Kidney epithelial cell (primary cell): ENCODE measurements around the gene FIGNL2. TPM values are rescaled to one million over a fixed set of nuclear protein-coding genes. Genes with fewer than 3 reads are reported as not detected.

Experiments
- DNase-seq: peaks from one replicate; pipeline ENCODE4 v3.0.0-alpha.2; 2010; ENCODE audit warnings: low read depth
- H3K27me3 ChIP-seq: 2 replicates; pipeline ENCODE4 v1.6.0; 2011; ENCODE audit warnings: low read length; ENCODE audit not compliant: control insufficient read depth, insufficient read depth
- H3K36me3 ChIP-seq: 2 replicates; pipeline ENCODE4 v1.5.1; 2011; ENCODE audit warnings: low read length; ENCODE audit not compliant: control insufficient read depth, insufficient read depth
- H3K4me3 ChIP-seq: 2 replicates; pipeline ENCODE4 v1.5.1; 2011; ENCODE audit warnings: low read depth, mild to moderate bottlenecking, control low read depth, low read length
- total RNA-seq: library from RNA; depleted of rRNA; stranded (reverse); fragments of >200 nt; gene quantifications from 2 replicates; pipeline ENCODE4 v1.2.3, GENCODE V29; 2015
- TF ChIP-seq, protein P1 (sequence below): IDR thresholded peaks from 2 replicates; pipeline ENCODE4 v1.5.1; 2011; ENCODE audit warnings: mild to moderate bottlenecking, moderate library complexity, low read length, control low read depth, inconsistent platforms; ENCODE audit not compliant: insufficient read depth, poor library complexity, severe bottlenecking

Gene FIGNL2
- total RNA-seq, 1 donor from 2014 or later, result 2.6 TPM

DNA sequence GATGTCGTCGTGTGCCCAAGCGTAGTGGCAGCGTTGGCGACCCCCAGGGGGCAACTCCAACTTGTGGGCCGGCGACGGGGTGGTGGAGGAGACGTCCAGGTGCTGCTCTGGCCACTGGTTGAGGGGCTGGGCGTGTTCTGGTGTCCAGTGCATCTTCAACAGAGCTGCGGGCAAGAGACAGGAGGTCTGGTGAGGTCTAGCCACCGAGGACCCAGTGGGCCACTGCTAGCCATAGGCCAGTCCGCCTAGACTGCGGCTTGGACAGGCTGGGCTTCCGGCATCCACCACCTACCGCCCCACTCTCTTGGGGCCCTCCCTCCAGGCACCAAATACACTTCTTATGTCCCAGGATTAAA lies 26.3 kb downstream of the FIGNL2 start:
- DNase-seq, result no peak
- no peaks in the 10 kb centered on the region for H3K36me3 ChIP-seq
- no peak overlapping the region for H3K4me3 ChIP-seq
- H3K27me3 ChIP-seq, result no peaks in the 10 kb centered on the region
- TF ChIP-seq, protein P1, sequence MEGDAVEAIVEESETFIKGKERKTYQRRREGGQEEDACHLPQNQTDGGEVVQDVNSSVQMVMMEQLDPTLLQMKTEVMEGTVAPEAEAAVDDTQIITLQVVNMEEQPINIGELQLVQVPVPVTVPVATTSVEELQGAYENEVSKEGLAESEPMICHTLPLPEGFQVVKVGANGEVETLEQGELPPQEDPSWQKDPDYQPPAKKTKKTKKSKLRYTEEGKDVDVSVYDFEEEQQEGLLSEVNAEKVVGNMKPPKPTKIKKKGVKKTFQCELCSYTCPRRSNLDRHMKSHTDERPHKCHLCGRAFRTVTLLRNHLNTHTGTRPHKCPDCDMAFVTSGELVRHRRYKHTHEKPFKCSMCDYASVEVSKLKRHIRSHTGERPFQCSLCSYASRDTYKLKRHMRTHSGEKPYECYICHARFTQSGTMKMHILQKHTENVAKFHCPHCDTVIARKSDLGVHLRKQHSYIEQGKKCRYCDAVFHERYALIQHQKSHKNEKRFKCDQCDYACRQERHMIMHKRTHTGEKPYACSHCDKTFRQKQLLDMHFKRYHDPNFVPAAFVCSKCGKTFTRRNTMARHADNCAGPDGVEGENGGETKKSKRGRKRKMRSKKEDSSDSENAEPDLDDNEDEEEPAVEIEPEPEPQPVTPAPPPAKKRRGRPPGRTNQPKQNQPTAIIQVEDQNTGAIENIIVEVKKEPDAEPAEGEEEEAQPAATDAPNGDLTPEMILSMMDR, result no peak

DNA sequence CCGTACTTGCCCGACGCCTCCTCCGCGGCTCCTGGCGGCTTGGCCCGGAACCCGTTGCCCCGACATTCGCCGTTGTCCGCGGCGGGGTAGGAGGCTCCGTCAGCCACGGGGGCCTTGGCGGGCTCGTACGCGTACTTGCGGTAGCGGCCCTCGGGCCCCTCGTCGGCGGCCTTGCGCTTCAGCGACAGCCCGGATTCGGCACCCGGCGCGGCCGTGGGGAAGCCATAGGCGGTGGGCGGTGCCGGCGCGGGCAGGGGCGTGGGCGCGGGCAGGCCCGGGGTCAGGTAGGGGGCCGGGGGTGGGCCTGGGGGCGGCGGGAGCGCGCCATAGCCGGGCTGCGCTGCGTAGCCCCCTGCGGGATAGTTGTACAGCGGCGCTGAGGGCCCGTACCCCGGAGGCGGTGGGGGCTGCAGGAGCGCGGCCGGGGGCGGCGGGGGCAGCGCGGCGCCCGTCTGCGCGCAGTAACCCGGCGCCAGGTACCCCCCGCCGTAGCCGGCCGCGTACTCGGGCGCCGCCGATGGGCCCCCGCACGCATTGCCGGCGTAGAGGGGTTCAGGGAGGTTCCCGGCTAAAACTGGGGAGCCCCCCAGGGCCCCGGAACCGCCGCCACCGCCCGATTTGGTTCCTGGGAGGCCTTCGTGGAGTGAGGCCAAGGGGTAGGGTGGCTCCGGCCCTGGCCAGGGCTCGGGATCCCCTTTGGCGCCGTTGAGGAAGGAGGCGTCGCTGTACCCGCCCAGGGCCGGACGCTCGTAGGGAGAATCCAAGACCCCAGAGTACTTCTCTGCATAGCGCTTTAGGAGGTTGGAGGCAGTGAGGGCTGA lies 26.9 kb downstream of the FIGNL2 start:
- Histone ChIP-seq H3K4me3 (peak overlapping the region; percentile 48), H3K27me3 (no peaks in the 10 kb centered on the region), H3K36me3 (no peaks in the 10 kb centered on the region)
- no peak for DNase-seq
- TF ChIP-seq, protein P1, result no peak

DNA sequence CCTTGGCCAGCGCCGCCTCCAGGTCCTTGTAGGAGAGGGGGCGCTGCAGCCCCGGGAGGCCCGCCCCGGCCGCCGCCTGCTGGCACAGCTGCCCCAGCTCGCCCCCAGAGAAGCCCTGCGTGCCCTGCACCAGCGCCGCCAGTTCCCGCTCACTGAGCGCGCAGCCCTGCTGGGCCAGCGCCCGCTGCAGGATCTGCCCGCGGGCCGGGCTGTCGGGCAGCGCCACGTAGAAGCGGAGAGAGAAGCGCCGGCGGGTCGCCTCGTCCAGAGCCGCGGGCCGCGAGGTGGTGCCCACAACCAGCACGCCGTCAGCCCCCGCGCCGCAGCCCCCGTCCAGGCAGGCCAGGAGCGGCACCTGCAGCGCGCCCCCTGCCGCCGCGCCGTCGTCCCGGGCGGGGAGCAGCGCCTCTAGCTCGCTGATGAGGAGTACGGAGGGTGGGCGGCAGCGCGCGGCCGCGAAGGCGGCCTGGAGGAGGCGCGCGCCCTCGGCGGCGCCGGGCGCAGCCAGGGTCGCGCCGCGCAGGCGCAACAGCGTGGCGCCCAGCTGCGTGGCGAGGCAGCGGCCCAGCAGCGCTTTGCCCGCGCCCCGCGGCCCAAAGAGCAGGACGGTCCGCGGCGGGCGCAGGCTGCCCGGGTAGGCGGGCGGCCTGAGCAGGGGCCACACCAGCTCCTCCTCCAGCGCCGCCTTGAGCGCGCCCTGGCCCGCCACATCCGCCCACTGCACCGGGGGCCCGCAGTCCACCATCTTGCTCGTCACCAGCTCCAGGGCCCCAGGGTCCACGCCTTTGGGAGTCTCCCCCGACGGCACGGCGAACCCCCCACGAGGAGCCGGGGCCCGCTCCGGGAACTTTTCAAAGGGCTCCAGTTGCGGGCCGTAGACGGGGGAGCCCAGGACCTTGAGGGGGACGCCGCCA lies 27.7 kb downstream of the FIGNL2 start:
- H3K27me3 ChIP-seq, result no peaks in the 10 kb centered on the region
- TF ChIP-seq, protein P1, result peak; percentile 16
- DNase-seq, result no peak
- no peaks in the 10 kb centered on the region for H3K36me3 ChIP-seq
- H3K4me3 ChIP-seq, result peak overlapping the region; percentile 48

DNA sequence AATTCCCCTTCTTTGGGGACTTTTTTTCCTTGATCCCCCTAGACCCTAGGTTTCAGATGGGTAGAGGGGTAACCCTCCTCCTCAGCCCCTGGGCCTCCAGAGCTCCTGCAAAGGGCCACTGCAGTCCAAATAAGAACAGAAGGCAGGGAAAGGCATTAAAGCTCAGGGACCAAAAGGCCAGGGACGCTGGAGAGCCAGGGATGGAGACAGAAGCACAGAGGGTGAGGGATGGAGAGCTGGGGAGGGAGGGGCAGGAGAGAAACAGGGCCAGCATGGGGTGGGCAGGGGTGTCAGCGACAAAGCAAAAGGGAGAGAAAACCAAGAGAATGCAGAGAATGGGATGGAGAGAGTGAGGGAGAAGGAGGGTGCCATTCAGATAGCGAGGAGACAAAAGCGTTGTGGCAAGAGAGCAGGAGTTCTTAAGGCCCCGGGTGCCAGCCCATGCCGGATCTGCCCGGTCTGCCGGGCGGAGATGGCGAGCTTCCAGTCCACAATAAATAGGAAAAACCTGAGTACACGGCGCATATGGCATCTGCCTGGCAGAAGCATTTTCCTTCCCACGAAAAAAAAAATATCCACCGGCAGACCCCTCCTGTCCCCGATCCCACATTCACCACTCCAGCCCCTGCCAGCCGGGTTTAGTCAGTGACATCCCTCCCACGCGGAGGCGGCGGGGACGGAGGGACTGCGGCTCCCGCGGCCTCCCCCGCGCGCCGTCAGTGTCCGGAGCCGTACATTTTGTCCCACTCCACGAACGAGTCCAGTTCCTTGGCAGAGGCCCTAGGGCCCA lies 28.6 kb downstream of the FIGNL2 start:
- H3K36me3 ChIP-seq, result no peaks in the 10 kb centered on the region
- peak overlapping the region; percentile 48 for H3K4me3 ChIP-seq
- H3K27me3 ChIP-seq, result no peaks in the 10 kb centered on the region
- DNase-seq, result no peak
- TF ChIP-seq, protein P1, result no peak

DNA sequence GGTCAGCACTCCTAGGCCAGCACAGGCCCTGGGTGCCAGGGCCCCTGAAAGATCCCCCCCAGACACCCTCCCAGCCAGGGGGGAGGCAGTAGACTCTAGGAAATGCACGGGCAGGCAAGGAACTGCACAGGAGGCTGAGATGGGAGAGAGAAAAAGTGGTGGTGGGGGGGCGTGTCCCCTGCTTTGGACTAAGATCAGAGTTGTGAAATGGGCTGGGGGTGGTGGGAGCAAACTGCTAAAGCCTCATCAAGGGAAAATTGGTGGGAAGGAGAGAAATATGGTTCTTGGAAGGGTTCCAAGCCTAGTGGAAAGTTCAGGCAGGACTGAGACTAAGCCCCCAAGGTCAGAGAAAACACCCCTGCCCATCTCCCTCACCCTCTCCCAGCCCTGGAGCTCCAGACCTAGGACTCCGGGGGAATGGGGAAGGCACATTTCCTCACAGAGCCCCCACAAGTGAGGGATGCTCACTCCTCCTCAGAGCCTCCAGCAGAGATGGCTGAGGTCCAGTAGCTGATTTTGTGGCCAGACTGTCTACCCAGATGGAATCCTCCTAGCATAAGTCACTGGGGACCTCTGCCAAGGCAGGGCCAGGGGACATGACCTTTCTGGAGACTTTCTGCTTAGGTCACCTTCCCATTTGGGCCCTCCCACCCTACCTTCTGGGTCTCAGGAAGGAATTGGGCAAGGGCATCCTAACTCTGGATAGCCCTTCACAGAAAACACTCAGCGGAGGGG lies 29.8 kb downstream of the FIGNL2 start:
- DNase-seq, result no peak
- Histone ChIP-seq H3K27me3 (peaks cover 2% of the 10 kb centered on the region), H3K4me3 (no peak overlapping the region), H3K36me3 (no peaks in the 10 kb centered on the region)
- TF ChIP-seq, protein P1, result no peak
